Caki2 (cell line): ENCODE results near the gene NGF. TPM values are rescaled to one million over a fixed set of nuclear protein-coding genes. Genes with fewer than 3 reads are reported as not detected.

Experiments used
- DNase-seq: peaks from one replicate; pipeline ENCODE4 v3.0.0-alpha.2; 2015; ENCODE audit warnings: low read depth
- in situ Hi-C: cut with HindIII; loops from 2 replicates; pipeline ENCODE4 v1.10.0; 2016; ENCODE audit warnings: low sequenced_read_pairs, low pct_unique_long_range_greater_than_20kb, mixed read lengths
- total RNA-seq: library from RNA; depleted of rRNA; stranded (reverse); fragments of >200 nt; shearing (Covaris generic); gene quantifications from 2 replicates; pipeline ENCODE4 v1.2.3, GENCODE V29; 2014; ENCODE audit warnings: low replicate concordance; rRNA removed

NGF gene
- total RNA-seq, 1 experiment from 2014 or later = not detected

DNA sequence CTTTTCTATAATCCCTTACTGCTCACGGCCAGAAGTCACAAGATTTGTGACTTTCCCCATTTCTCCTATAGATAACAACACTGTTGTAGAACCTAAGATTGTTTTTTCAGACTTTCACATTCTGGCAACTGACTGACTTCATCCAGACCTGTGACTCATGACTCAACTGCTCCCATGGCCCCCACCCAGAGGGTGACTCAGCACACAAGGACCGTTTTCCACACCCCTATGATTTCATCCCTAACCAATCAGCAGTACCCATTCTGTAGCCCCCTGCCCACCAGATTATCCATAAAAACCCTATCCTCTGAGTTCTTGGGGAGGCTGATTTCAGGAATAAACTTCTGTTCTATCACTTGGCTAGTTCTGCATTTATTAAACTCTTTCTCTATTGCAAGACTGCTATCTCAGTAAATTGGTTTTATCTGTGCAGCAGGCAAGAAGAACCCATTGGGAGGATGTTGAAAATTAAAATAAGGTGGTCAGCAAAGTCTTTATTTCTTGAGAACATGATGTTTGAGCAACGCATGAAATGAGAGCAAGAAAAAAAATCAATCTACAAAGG is 79.7 kb downstream of the NGF start:
- in situ Hi-C loops = no loop called here
- DNase-seq = peak; percentile 52

DNA sequence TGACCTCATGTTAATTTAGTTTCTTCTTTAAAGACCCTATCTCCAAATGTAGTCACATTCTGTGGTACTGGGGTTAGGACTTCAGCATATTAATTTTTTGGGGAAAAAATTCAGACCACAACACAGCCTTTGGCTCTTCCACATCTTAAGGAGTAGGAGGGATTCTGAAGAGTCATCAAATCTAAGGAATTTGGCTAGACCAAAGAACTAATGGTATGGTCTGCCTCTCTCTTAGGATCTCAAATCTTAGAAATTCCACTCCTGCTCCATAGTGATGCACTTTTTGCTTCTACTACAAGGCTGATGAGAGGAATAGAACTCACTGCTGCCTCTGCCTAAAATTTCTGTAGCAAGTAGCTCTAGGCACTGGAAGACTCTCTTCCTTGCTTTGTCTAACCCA is 80.5 kb downstream of the NGF start:
- no peak for DNase-seq
- in situ Hi-C loops = no loop called here

DNA sequence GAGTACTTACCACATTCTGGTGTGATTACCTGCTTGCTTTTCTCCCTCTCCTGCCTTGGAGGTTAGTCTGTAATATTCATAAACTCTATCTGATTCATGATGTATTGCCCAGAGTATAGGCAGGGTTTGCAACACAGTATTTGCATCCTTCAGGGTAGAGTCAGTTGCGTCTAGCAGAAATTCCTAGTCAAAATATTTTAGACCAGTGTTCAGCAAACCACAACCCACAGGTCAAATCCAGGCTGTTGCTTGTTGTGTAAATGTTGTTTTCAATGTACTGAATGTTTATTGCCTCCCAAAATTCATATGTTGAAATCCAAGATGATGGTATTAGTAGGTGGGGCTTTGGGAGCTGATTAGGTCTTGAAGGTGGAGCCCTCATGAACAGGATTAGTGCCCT is 82.9 kb downstream of the NGF start:
- no peak for DNase-seq
- in situ Hi-C loops = no loop called here

DNA sequence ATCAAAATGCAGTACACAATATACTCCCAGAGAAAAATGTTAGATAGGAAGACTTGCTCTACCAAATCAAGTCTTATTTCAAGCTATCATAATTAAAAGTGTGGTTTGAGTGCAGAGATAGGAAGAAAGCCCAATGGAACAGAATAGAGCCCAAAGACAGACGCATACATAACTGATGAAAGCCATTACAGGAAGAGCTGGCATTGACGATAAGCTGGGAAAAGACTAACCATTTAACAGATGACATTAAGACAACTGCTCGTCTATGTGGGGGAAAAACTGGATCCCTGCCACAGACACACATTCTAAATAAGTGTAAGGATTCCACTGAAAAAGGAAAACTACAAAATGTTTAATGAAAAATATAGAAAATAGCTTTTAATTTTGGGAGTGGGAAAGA is 85.5 kb downstream of the NGF start:
- in situ Hi-C loops = no loop called here
- DNase-seq = no peak

DNA sequence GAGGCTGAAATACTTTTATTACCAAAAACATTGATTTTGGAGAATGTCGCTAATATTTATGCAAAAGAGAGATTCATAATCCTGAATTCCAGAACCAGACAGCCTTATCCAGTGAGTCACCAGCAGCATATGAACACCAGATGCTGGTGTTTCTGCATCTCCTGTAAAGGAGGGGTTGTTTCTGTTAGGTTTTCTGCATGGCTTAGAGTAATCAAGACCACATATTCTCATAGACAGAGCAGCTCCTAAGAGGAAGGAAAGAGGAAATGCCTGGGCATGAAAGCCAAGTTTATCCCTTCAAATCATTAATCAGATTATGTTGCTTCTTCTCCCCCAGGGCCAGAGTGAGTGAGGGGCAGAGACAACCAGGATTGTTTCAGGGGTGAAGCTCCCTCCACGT is 86.2 kb downstream of the NGF start:
- DNase-seq = no peak
- in situ Hi-C loops = no loop called here

DNA sequence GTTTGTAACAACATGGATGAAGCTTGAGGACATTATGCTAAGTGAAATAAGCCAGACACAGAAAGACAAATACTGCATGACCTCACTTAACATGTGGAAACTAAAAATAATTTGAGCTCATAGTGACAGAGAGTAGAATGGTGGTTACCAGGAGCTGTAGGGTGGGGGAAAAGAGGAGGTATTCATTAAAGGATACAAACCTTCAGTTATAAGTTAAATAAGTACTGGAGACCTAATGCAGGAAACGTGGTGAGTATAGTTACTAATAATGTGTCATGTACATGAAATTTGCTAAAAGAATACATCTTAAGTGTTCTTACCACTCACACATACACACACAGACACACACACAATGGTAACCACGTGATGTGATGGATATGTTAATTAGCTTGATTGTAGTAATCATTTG is 86.7 kb downstream of the NGF start:
- in situ Hi-C loops = no loop called here
- DNase-seq = no peak

DNA sequence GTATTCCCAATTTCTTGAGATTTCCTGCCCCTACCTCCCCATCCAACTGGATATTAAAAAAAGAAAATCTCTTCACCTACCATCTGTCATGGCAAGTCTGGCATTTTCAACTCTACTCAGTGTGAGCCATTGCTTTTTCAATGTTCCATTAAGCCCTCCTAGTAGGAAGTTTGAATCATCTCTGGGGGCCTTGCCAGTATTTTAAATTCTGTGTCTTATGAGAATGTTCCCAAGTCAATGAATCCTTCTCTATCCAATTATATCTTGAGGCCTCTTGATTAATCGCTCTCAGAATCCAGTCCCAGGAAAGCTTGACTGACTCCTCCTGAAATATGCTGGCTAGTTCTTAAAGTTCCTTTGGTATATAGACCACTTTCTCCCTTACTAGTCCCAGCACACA is 91.5 kb downstream of the NGF start:
- in situ Hi-C loops = no loop called here
- DNase-seq = no peak

DNA sequence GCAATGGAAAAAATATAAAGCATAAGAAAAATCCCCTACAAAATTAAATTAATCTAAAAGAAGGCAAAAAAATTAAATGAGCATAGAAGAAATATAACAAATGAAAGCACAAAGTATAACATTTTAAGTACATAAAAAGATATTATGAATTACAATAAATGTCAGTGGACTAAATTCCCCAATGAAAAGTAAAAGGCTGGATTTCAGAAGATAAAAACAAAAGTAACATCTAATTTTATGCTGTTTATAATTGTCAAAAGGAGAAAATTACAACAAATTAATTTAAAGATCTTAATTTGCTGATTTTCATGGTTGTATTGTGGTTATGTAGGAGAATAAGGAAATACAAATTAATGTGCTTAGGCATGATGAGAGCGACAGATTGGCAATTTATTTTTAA is 92.8 kb downstream of the NGF start:
- DNase-seq = no peak
- in situ Hi-C loops = no loop called here

DNA sequence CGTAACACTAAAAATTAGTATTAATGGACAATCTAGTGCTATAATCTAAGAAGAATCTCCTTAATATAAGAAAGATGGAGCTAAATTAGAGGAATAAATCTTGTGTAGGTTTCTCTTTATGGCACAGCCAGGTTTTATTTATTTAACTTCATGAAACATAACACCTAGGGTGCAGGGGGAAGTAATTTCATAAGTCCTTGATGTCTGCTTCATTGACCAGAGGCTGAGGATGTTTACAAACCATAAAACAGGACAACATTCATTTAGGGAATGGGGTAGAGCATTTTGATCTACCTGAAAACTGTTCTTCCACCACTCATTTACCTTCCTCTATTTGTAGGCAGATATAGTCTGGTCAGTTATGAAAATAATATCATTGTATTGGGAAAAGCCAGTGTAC is 95.5 kb downstream of the NGF start:
- in situ Hi-C loops = no loop called here
- DNase-seq = no peak

DNA sequence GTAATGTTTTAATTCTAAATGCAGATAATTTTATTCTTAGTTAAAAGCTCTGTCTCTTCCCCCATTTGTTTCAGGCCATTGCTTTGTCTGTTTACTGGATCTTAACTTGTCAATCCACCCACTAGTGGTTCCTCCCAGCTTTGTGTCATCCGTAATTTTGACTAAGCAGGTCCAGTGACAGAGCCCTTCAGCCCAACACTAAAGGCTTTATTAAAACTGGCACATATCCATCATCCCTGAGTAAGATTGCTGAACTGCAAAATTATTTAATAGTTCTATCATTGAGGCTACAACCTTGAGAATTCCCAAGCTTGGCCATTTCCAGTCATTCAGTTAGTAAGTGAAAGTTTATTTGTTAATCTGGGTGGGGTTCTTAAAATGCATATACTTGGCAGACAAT is 96.7 kb downstream of the NGF start:
- in situ Hi-C loops = no loop called here
- no peak for DNase-seq

DNA sequence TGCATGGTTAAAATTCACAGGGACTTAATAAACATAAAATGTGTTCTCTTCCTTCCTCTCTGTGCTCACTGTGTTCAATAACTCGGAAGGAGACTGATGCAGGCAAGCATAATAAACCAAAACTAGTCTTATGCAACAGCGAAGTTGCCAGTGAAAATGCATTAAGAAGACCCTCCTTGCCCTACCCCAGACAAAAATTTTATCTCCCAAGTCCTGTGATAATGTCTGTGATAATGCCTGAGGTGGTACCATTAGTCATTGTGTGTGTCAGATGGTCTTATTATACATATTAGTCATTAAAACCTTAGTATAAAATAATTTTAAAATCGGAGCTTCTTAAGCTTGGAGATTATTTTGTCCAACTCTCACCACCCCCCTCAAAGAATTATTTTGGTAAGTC is 97.8 kb downstream of the NGF start:
- no peak for DNase-seq
- in situ Hi-C loops = no loop called here

DNA sequence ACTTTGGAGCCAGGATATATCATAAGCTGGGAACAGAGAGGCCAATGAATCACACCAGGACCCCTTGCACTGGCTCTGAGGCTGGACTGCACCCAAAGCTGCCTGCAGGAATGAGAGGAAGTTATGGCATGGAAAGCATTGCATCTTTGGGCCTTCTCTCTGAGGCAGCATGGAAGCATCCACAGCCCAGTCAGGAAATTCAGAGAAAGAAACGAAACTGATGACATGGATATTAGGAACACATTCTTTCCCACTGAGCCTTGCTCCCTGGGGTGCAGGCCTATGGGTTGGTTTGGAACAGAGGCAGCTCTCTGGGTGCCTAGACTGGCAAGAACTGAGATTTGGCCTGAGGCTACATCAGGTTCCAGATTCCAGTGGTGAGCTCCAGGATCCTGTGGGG is 98.6 kb downstream of the NGF start:
- in situ Hi-C loops = no loop called here
- no peak for DNase-seq

DNA sequence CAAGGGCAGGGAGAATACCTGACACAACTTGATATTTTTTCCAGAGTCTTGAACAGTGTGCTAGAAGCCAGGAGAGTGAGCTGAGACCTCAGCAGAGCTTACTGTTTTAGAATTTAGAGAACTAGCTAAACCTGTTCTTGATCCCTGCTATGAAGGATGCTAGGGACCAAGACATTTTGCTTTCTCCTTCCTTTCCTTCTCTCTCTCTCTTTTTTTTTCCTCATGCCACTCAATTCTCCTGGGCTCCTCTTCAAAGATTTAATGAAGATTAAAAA is 99.0 kb downstream of the NGF start:
- in situ Hi-C loops = no loop called here
- no peak for DNase-seq

DNA sequence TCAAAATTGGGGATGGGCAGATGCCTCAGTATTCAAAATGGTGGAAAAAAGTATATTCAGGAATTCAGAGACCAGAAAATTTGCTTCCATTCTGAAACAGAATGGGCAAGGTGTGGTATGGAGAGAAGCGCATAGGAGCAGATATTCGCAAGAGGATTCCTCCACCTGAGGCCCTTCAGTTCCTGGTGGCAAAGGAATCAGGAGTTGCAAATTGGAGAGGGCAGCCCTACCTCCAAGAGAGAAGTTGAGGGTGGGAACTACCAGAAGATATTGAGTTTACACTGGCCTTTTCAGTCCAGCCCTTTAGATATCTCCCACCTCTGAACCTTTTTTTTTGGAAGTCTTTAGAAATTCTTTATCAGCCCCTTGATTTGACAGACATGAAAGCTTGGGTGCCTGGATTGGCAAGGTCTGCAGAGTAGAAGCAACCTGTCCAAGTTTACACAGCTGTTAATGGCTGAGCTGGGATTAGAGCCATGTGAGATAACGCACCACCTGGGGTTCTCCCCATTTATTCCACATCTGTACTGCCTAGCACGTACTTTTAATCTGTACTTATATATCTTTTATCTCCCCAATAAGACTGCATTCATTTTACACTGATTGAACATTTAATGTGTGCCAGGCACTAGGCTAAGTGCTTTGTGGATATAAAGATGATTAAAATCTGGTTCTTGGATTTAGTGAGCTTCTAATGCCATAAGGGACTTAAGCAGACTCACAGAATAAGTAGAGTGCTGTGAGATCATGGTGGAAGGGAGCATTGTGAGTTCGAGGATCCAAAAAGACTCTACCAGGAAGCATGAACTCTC is 99.5 kb downstream of the NGF start:
- DNase-seq = no peak
- in situ Hi-C loops = no loop called here

DNA sequence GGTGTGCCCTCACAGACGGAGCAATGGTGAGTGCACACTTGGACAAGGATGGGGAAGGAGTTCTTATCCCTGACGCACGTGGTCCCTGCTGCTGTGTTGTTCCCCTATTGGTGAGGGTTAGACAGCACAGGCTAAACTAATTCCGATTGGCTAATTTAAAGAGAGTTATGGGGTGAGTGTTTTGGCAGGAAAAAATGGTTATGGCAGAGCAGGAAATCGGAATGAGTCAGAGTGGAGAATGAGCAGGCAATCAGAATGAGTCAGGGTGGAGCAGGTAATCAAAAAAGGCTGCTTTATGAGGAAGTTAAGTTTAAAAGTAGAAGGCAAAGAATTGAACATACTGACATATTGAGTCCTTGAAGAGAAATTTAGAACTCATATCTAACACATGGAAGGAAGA is 100.5 kb downstream of the NGF start:
- in situ Hi-C loops = no loop called here
- DNase-seq = no peak

DNA sequence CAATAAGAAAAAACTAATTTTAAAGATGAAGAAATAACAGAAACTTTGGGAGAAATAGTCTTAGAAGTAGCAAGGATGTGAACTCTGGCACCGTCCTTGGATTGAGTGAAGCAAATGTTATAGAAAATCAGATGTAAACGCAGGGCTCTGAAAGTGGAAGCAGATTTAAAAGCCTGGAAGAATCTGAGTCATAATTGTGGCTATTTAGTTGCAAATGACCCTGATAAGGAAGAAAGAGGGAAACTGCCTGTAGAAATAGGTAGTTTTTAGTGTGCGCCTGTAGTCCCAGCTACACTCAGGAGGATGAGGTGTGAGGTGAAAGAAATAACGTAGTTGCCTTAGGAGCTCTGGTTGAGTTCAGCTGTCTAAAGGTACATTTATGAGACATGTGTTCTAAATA is 101.0 kb downstream of the NGF start:
- DNase-seq = no peak
- in situ Hi-C loops = no loop called here

Other genes starting within 250 kb of the NGF start
- gene TSPAN2, start 248.7 kb downstream of the NGF start, total RNA-seq = 6.0 and 11.5 TPM in 2 replicates